Activated naive CD4-positive, alpha-beta T cell (primary cell): ENCODE data around the gene RAB1B.

Experiments
- DNase-seq, 4 experiments: peaks; one replicate each; lab custom pipeline; 2025; lab: John Stamatoyannopoulos, UW

RAB1B gene

DNA sequence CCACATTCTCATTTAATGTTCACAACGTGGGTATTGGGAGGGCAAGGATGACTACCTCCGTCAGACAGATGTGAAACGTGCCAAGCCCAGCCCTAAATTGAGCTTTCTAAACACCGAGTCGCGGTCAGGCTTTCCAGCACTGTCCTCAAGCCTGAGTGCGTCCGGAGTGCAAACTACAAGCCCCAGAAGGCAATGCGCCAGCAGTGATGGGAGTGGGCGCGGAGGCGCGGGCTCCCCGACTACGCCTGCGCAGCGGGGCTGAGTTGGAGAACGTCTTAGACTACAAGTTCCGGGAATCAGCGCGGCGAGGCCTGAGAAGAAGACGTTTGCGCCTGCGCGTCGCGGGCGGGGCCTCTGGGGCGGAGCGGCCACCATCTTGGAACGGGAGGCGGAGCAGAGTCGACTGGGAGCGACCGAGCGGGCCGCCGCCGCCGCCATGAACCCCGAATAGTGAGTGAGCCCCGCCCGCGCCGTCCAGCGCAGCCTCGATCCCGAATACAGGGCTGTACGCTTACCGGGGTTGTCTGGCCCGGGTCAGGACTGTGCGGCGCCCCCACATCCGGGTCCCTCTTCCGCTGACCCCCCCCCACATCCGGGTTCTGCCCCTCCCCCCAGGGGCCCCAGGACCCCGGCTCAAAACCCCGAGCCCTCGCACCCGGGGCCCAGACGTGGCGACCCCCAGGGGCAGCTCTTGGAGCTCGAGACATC, at the start of gene RAB1B:
Gene RAB1B, plus strand, starts transcription at position 396 of the 708 bp plus-strand sequence. Its CDS starts 41 bp downstream, at position 437.
- DNase-seq: peak; percentile 99

DNA sequence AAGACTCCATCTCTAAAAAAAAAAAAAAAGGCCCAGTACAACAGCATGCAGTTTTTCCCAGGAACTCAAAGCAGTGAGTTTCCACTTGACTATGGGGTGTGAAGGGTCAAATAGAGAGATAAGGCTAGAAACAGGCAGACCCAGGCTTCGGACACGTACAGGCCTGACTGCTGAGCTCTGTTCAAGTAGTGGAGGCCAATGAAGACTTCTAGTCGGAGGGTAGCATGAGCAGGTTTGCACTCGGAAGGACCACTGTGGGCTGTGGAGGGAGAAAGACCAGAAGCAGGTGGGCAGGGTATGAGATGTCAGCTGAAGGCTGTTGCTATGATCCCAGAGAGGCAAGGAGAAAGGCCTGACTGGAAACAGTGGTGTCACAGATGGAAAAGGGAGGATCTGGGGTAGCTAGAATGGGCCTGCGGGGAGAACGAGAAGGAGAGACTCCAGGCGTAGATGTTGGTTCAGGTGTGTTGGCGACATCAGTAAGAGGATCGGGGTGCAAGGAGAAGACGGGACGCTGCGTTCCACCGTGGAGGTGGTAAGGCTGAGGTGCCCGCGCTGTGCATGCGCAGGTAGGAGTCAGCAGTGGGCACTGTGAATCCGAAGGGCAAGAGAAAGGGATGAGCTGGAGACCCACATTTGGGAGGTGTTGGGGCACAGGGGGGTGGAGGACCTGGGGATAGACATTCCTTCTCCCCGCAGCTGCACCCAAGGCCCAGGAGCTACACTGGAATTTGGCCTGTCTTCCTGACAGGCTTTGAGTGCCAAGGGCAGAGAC, 49.4 kb upstream of the RAB1B start:
- DNase-seq: no peak

DNA sequence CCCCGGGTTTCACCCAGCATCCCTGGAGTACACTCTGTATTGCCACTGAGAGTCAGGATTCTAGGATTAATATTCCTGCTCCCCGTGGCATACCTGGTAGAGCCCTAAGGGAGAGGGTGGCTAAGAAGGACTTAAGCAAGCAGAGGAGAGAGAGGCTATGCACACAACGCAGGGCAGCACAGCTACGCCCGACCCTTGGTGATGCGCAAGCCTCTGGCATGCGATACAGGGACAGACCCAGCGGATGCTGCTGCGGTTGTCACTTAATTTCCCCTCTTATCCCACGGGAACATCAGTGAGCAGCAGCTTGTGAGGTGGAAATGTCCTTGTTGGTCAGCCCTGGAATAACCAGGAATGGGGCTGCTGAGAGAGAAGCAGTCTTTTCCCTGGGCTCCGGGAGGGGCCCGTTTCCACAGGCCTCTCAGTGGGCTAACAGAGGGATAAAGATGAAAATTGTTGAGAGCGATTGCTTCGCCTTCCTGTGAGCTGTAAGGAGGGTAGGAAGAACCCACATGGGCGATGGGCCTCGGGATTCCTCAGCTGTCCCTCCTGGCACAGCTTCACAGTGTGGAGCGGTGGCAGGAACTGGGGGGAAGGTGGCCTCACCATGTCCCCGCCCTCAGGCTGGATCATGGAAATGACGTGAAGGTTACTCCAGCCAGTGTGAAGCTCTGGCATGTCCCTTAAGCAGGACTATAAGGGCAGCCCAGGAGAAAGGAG, 48.4 kb upstream of the RAB1B start:
- no peak for DNase-seq

DNA sequence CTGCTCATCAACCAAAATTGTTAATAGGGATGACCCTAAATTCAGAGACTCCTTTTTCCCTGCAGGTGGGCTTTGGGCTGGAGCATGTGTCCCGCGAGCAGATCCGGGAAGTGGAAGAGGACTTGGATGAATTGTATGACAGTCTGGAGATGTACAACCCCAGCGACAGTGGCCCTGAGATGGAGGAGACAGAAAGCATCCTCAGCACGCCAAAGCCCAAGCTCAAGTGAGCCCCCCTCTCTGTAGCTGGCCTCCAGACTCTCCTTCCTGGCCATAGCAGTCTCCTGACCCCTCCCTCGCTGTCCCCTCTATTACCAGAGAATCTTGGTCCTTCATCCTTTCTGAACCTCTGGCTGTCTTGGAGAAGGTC, 47.9 kb upstream of the RAB1B start:
- no peak for DNase-seq

DNA sequence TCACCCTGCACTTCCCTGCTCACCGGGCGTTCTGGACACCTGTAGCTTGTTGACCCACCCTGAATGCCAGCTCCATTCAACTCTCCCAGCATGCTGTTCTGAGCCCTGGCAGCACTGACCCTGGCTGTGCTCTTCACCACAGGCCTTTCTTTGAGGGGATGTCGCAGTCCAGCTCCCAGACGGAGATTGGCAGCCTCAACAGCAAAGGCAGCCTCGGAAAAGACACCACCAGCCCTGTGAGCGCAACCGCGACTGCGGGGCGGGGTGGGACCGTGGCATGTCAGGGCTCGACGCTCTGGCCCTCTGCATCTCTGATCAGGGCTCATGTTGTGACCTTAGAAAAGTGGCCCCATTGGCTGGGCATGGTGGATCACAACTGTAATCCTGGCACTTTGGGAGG, 47.4 kb upstream of the RAB1B start:
- DNase-seq: no peak

DNA sequence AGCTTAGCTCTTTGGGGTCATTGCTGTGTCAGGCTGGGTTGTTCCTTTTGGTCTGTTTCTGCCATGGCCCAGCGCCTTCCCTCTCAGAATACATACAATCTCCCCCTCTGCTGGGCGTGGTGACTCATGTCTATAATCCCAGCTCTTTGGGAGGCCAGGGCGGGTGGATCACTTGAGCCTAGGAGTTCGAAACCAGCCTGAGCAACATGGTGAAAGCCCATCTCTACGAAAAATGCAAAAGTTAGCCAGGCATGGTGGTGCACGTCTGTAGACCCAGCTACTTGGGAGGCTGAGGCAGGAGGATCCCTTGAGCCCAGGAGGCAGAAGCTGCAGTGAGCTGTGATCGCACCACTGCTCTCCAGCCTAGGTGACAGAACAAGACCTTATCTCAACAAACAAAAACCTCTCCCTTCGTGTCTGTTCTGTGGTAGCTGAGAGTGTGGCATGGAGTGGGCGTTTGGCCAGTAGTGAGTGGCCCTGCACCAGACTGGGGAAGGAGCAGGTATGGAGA, 46.7 kb upstream of the RAB1B start:
- DNase-seq: no peak

DNA sequence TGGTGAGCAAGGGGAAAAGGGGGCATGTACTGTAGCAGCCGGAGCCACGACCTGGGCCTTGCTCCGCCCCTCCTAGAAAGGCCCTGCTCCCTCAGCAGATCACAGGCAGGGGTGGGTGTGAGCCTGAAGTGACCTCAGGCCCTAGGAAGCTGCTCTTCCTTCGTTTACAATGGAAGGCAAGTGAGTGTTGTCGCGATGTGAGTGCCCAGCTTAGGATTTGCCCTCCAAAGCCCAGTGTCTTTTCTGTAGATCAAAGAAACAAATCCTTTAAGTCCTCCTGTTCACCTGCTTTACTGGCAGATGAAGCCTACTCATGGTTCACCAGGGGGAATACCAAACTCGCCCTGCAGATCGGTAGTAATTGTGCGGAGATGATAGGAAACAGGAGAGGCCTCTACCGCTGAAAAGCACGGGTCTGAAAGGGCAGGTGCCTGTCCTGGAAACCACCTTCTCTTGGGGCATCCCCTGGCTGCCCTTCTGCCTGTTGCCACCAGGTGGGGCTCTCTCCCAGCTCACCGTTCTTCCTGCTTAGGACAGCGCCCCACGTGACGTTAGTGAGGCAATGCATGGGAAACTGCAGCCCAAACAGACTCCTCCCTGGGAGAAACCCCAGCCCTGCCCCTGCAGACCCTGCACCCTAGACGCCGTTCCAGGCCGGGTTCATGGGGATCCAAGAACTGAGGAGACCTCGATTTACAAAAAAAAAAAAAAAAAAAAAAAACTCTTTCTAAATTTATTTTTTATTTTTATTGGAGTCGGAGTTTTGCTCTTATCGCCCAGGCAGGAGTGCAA, 45.9 kb upstream of the RAB1B start:
- peak; percentile 77 to 81 (median 80) for DNase-seq

DNA sequence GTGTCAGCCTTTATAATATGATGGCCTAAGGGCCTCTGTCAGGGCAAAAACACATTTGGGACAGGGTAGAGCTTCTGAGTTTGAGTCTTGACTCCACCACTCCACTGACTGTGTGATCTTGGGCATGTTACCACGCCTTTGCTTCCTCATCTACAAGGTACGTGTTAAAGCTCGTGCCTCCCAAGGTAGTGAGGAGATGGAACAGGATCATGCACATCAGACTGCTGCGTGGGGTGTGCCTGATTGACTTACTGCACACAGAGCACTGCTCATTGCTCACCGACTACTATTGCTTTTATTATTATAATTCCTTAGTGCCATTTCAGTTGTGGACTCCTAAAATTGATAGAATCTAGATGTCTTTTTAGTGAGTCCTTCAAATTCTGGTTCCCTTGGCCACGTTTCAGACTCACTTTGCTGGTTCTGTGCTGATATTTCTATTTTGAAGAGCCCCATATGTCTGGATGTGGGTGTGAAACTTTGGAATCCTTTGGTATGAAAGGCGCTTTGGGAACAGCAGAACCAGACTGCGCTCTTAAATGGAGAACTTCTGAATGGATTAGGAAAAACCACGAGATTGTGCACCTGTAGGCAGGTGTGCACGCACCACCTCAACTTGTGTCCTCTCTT, 44.1 kb upstream of the RAB1B start:
- no peak for DNase-seq

DNA sequence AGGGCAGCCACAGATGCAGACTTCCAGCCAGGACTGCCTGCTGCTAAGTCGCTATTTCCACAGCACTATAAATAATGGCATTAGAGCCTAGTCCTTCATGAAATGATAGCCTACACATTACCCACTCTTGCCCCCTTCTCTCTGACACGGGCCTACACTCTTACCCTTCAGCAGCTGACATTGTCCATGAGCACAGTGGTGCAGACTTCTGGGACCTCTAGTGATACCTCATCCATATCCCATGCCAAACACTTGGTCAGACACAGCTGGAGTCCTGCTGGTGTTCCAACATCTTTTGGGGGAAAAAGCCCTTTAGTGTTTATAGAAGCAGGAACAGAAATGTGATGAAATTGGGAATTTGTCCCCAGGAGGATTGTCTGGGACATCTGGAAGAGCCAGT, 43.4 kb upstream of the RAB1B start:
- no peak for DNase-seq

DNA sequence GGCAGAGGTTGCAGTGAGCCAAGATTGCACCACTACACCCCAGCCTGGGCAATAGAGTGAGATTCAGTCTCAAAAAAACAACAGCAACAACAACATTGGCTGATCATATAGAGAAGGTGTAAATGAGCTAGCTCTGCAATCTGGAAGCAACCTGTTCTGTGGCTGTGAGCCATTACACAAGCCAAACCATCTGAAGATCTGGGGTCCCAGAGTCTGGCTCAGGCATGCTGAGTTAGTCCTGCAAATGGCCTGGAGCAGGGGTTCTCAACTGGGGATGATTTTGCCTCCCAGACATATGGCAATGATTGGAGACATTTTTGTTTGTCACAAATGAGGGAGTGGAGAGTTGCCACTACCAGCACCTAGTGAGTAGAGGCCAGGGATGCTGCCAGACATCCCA, 42.3 kb upstream of the RAB1B start:
- DNase-seq: no peak

DNA sequence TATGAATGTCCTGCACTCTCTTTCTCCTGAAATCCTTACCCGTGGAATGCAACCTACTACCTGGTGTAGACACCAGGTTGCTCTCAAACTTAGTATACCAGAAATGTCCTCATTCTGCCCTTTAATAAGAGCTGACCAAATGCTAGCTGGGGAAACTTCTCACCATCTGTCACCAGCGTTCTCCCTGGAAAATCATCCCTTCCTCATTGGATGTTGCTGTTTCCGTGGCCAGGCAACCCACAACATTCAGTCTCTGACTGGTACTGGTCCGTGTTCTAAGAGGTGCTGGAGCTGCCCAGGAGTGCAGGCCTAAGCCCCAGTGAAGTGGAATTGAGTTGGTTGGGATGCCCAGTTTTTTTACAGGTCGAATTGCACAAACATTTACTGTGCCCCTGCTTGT, 40.7 kb upstream of the RAB1B start:
- no peak for DNase-seq

DNA sequence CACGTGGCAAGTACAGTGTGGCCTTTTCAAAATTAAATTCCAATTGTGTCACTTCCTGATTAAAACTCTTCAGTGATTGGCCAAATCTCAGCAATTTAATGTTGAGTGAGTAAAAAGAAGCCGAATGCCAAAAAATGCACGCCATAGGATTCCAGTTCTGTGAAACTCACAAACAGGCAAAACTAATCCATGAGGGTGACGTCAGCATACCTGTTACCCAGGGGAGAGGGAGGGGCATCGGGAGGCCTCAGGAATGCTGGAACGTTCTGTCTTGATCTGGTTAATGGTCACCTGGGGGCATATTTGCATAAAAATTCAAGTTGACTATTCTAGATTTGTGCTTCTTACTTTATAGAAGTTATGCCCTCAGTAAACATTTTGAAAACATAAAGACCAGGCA, 39.9 kb upstream of the RAB1B start:
- no peak for DNase-seq

DNA sequence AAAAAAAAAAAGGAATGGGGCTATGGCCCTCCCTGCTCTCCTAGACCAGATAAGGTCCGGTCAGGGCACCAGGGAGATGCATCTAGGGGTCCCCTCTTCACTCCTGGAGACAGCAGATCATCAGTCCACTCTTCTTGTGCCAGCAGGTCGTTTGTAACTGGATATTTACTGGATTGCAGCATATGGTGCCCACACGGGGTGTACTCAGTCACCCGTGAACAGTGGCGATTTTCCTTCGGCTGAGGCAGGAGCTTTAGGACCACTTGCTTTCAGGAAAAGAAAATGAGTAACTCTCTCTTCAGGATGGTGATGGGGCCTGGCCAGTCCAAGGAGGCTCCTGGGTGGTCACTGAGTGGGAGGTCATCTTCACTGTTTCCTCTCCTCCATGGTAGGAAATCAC, 38.3 kb upstream of the RAB1B start:
- no peak for DNase-seq

DNA sequence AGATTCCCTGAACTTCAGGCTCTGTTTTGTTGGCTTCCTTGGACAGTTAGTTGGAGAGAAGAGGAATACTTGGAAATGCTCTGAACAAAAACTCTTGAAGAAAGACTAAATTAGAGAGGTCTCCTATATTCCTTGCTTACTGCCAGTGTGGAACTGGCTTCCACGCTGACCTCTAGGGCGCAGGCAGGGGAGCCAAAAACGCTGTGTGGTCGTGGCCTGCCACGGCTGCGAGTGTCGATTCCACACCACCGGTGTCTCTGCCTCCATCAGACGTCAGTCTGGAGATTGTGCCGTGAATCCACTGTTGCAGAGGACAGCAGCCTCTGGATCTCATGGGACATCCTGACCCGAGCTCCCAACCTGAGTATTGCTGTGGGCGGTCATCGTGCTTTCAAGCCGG, 37.5 kb upstream of the RAB1B start:
- no peak for DNase-seq

DNA sequence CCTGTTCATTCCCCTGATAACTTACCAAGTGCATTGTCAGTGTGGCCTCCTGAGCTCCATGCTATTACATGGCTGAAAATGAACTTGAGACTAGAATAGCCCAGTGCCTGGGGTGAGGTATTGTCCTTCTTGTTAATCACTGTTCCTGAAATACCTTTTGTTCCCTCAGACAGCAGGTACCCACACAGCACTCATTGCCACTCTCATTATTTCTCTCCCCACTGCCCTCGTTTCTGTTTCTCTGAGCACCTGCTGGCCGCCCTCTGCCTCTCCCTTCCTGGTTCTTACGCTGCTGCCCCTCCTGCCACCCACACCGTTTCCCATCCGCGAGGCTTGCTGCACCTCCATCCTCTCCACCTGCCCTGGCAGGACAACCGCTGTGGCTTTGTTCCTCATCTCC, 36.9 kb upstream of the RAB1B start:
- no peak for DNase-seq

DNA sequence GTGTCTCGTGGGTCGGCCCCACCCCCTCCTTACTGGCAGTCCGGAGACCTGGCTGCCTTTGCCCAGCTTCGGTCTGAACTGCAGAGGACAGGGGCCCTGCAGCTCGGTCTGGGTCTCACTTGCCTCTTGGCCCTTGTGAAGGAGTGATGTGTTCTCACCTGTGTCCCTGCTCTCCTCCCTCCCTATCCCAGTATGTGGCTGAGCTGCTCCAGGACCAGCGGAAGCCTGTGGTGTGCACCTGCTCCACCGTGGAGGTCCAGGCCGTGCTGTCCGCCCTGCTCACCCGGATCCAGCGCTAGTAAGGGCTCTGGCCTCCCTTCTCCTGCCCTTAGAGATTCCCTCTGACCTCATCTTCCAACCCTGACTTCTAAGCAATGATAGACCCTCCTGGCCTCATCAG, 35.7 kb upstream of the RAB1B start:
- DNase-seq: no peak

DNA sequence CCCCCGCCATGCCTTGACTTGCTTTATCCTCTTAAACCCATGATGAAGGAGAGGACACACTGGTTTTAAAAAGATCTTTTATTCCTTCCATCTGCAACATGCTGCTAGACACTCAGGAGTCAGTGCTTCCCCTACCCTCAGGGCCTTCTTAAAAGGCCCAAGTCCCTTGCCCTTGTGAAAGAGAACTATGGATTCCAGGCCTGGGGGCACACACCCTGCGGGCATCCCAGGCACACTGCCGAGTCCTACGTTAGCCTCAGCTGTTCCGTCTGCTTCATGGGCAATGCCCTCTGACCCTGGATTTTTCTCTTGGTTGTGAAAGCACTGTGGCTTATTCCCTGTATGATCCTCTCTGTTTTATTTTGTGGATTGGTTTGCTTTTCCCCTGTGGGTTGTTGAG, 35.1 kb upstream of the RAB1B start:
- no peak for DNase-seq

DNA sequence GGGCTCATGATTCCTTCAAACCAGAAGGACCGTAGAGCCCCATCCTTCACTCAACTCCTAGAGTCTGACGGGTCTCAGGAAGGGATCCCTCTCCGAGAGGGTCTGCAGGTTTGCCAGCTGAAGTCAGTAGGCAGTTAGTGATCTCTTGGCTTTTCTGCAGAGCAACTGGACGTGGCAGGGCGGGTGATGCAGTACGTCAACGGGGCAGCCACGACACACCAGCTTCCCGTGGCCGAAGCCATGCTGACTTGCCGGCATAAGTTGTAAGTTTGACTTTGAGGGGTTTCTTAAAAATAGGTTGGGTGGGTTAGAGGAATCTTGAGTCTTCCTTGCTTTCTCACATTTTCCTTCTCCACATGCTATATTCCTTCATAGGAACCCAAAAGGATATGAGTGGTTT, 33.3 kb upstream of the RAB1B start:
- no peak for DNase-seq

DNA sequence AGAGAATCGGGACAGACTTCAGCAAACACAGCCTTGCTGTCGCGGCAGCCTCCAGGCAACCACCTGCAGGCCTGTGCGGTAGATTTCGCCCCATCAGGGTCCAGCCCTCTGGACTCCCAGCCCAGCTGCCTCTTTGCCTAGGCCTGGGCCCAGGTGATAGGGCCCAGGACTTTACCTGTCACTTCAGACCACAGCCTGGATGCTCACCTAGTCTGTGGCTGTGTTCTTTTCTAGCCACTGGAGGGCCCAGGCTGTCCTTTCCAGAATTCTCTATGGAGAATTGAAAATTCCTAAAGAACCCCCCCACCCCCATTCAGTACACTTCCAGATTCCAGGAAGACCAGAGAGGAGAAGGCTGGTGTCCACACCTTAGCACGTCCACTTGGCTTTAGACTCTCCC, 30.6 kb upstream of the RAB1B start:
- DNase-seq: no peak

DNA sequence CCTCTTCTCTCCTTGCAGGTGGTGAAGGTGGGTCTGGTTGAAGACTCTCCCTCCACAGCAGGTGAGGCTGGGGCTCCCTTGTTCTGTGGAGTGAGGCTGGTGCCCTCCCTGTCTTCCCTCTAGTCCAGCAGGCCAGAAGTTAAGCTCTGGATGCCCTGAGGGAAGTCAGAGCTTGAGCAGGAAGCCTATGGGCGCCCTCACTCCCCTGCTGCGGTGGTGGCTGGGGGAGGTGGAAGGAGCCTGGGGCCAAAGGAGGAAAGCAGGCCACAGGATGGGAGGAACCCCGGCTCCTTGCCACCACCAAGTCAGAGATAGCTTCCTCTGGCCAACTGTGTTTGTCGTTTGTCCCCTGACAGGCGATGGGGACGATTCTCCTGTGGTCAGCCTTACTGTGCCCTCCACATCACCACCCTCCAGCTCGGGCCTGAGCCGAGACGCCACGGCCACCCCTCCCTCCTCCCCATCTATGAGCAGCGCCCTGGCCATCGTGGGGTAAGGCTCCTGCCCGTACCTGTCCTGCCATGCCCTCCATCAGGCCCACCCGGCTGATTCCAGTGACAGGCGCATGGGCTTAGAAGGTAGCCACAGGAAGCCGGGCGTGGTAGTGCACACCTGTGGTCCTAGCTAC, 29.5 kb upstream of the RAB1B start:
- no peak for DNase-seq

DNA sequence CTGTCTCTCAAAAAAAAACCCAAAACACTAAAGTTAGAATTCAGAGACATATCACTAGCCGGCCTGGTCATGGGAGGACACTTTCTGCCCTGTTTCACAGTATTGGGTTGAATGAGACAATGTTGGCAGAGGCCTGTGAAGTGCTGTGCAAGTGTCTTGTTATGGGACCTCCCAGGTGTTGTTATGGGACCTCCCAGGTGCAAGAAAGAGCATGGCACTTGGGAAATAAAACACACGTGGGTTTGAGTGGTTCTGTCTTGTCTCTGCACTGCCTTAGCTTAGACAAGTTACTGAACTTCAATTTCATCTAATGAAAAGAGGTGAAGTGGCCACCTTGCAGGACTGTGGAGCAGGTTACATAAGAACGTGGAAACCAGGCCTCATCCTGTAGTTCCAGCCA, 28.9 kb upstream of the RAB1B start:
- DNase-seq: no peak
